Neural cell (in vitro differentiated cells): ENCODE measurements around the gene LMAN2. TPM values are rescaled to one million over a fixed set of nuclear protein-coding genes. Genes with fewer than 3 reads are reported as not detected.

Experiments
- H2AFZ ChIP-seq: fragments of 200-600, 300-800 bp; sonication (generic), shearing (Covaris generic); 2 replicates; pipeline ENCODE4 v1.6.0; 2014; ENCODE audit warnings: low read depth, mild to moderate bottlenecking, antibody characterized with exemption, low read length, moderate library complexity
- H3F3A ChIP-seq: fragments of 200-600 bp; shearing (Covaris generic); 2 replicates; pipeline ENCODE4 v1.6.1; 2016; ENCODE audit warnings: mild to moderate bottlenecking, moderate library complexity, mixed read lengths, antibody characterized with exemption, low read length; ENCODE audit not compliant: insufficient read depth, poor library complexity, severe bottlenecking
- H3K27ac ChIP-seq: fragments of 200-600, 300-800 bp; sonication (generic), shearing (Covaris generic); 2 replicates; pipeline ENCODE4 v1.5.1; 2014; ENCODE audit warnings: mild to moderate bottlenecking, low read length, moderate library complexity
- H3K27me3 ChIP-seq: fragments of 300-800, 200-600 bp; sonication (generic), shearing (Covaris generic); 2 replicates; pipeline ENCODE4 v1.6.0; 2014; ENCODE audit warnings: mild to moderate bottlenecking, low read depth, low read length, moderate library complexity; ENCODE audit not compliant: insufficient read depth
- H3K36me3 ChIP-seq: fragments of 300-800, 200-600 bp; sonication (generic), shearing (Covaris generic); 2 replicates; pipeline ENCODE4 v1.5.1; 2014; ENCODE audit warnings: mild to moderate bottlenecking, antibody characterized with exemption, low read length, moderate library complexity; ENCODE audit not compliant: insufficient read depth
- H3K4me2 ChIP-seq: fragments of 300-800, 200-600 bp; sonication (generic), shearing (Covaris generic); 2 replicates; pipeline ENCODE4 v1.6.0; 2014; ENCODE audit warnings: mild to moderate bottlenecking, low read length
- H3K4me3 ChIP-seq: fragments of 300-800, 200-600 bp; sonication (generic), shearing (Covaris generic); 2 replicates; pipeline ENCODE4 v1.5.1; 2014; ENCODE audit warnings: mild to moderate bottlenecking, low read length, moderate library complexity
- H3K79me2 ChIP-seq: fragments of 200-600 bp; shearing (Covaris generic); replicated peaks from 2 replicates; pipeline ENCODE4 v1.6.0; 2014; ENCODE audit warnings: mild to moderate bottlenecking, low read length, moderate library complexity; ENCODE audit not compliant: insufficient read depth
- H3K9ac ChIP-seq: fragments of 300-800, 200-600 bp; sonication (generic), shearing (Covaris generic); 2 replicates; pipeline ENCODE4 v1.6.1; 2016; ENCODE audit warnings: mild to moderate bottlenecking, low read length, mixed read lengths
- H3K9me2 ChIP-seq: fragments of 200-600 bp; shearing (Covaris generic); 2 replicates; pipeline ENCODE4 v1.6.1; 2016; ENCODE audit warnings: mild to moderate bottlenecking, low read length, mixed read lengths; ENCODE audit not compliant: insufficient read depth
- H3K9me3 ChIP-seq: fragments of 200-600, 300-800 bp; sonication (generic), shearing (Covaris generic); 2 replicates; pipeline ENCODE4 v1.6.1; 2016; ENCODE audit warnings: mild to moderate bottlenecking, mixed run types, low read length, moderate library complexity, mixed read lengths
- H4K20me1 ChIP-seq: fragments of 200-600 bp; shearing (Covaris generic); 2 replicates; pipeline ENCODE4 v1.6.1; 2016; ENCODE audit warnings: mild to moderate bottlenecking, mixed run types; ENCODE audit not compliant: insufficient read depth
- CTCF ChIP-seq: fragments of 450-650 bp; IDR thresholded peaks from 2 replicates; pipeline ENCODE4 v1.5.1; 2014; ENCODE audit warnings: antibody characterized with exemption, mild to moderate bottlenecking, moderate library complexity; ENCODE audit not compliant: poor library complexity, severe bottlenecking
- EP300 ChIP-seq: fragments of 450-650 bp; conservative IDR thresholded peaks from 2 replicates; pipeline ENCODE4 v1.6.1; 2014; ENCODE audit warnings: antibody characterized with exemption, mild to moderate bottlenecking, moderate library complexity; ENCODE audit not compliant: poor library complexity, severe bottlenecking
- EZH2 ChIP-seq: fragments of 200-600, 300-800 bp; shearing (Covaris generic), sonication (generic); IDR thresholded peaks from 2 replicates; pipeline ENCODE4 v1.6.1; 2014; ENCODE audit warnings: antibody characterized with exemption, low read length, borderline replicate concordance, mild to moderate bottlenecking; ENCODE audit not compliant: insufficient read depth, poor library complexity, severe bottlenecking
- MXI1 ChIP-seq: fragments of 450-650 bp; conservative IDR thresholded peaks from 2 replicates; pipeline ENCODE4 v1.6.1; 2014; ENCODE audit warnings: antibody characterized with exemption, mild to moderate bottlenecking; ENCODE audit not compliant: poor library complexity, severe bottlenecking
- POLR2AphosphoS5 ChIP-seq: IDR thresholded peaks from 2 replicates; pipeline ENCODE4 v1.6.1; 2012
- RAD21 ChIP-seq: fragments of 450-650 bp; conservative IDR thresholded peaks from 2 replicates; pipeline ENCODE4 v1.6.1; 2014; ENCODE audit warnings: antibody characterized with exemption, mild to moderate bottlenecking, moderate library complexity
- SMC3 ChIP-seq: fragments of 450-650 bp; conservative IDR thresholded peaks from 2 replicates; pipeline ENCODE4 v1.6.1; 2014; ENCODE audit warnings: antibody characterized with exemption, mild to moderate bottlenecking, moderate library complexity; ENCODE audit not compliant: poor library complexity
- TAF1 ChIP-seq: IDR thresholded peaks from 2 replicates; pipeline ENCODE4 v1.6.1; 2012; ENCODE audit warnings: low read depth
- polyA plus RNA-seq: library from polyadenylated mRNA; depleted of rRNA; stranded (reverse); fragments of >200 nt; gene quantifications from 2 replicates; pipeline ENCODE4 v1.2.3, GENCODE V29; 2014
- TF ChIP-seq, protein P1 (sequence below): IDR thresholded peaks from 2 replicates; pipeline ENCODE4 v1.6.1; 2012; ENCODE audit warnings: borderline replicate concordance

LMAN2 gene
- polyA plus RNA-seq, 1 donor from 2014 or later: 155 TPM

DNA sequence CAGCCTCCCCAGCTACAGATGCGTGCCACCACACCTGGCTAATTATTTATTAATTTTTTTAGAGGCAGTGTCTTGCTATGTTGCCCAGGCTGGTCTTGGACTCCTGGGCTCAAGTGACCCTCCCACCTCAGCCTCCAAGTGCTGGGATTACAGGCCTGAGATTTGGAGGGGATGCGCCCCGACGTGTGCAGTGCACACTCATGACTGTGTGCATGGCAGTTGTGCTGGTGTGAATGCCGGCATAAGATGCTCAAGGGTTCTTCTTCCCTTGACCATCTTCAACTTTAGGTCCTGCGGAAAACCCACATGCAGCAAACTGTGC is 29.3 kb upstream of the LMAN2 start:
- no peaks in the 10 kb centered on the region for H3K79me2 ChIP-seq
- H3K27ac ChIP-seq: peak overlapping the region; percentile 34
- H3K36me3 ChIP-seq: no peaks in the 10 kb centered on the region

GRCh38 chr5:177378884-177379883 is 27.7 kb upstream of the LMAN2 start:
- no peak overlapping the region for H3K27ac ChIP-seq
- no peaks in the 10 kb centered on the region for H3K9me2 ChIP-seq
- H4K20me1 ChIP-seq: no peaks in the 10 kb centered on the region
- H3K36me3 ChIP-seq: no peaks in the 10 kb centered on the region
- H3K9ac ChIP-seq: no peak overlapping the region
- H3K9me3 ChIP-seq: no peaks in the 10 kb centered on the region
- H3K79me2 ChIP-seq: no peaks in the 10 kb centered on the region
- H3F3A ChIP-seq: no peaks in the 10 kb centered on the region
- no peak overlapping the region for H2AFZ ChIP-seq
- no peak overlapping the region for H3K4me2 ChIP-seq
- no peaks in the 10 kb centered on the region for H3K27me3 ChIP-seq
- no peak overlapping the region for H3K4me3 ChIP-seq
- TF ChIP-seq POLR2AphosphoS5 (no peak), TAF1 (no peak), EZH2 (no peak), RAD21 (no peak), MXI1 (no peak), CTCF (no peak)
- TF ChIP-seq, protein P1, sequence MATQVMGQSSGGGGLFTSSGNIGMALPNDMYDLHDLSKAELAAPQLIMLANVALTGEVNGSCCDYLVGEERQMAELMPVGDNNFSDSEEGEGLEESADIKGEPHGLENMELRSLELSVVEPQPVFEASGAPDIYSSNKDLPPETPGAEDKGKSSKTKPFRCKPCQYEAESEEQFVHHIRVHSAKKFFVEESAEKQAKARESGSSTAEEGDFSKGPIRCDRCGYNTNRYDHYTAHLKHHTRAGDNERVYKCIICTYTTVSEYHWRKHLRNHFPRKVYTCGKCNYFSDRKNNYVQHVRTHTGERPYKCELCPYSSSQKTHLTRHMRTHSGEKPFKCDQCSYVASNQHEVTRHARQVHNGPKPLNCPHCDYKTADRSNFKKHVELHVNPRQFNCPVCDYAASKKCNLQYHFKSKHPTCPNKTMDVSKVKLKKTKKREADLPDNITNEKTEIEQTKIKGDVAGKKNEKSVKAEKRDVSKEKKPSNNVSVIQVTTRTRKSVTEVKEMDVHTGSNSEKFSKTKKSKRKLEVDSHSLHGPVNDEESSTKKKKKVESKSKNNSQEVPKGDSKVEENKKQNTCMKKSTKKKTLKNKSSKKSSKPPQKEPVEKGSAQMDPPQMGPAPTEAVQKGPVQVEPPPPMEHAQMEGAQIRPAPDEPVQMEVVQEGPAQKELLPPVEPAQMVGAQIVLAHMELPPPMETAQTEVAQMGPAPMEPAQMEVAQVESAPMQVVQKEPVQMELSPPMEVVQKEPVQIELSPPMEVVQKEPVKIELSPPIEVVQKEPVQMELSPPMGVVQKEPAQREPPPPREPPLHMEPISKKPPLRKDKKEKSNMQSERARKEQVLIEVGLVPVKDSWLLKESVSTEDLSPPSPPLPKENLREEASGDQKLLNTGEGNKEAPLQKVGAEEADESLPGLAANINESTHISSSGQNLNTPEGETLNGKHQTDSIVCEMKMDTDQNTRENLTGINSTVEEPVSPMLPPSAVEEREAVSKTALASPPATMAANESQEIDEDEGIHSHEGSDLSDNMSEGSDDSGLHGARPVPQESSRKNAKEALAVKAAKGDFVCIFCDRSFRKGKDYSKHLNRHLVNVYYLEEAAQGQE: no peak

More for the DNA sequence above, 29.3 kb upstream of the LMAN2 start:
- Histone ChIP-seq H3K4me3 (no peak overlapping the region), H3K27me3 (no peaks in the 10 kb centered on the region), H3K4me2 (no peak overlapping the region), H3K9ac (peak overlapping the region; percentile 22), H4K20me1 (no peaks in the 10 kb centered on the region), H3F3A (no peaks in the 10 kb centered on the region), H2AFZ (no peak overlapping the region), H3K9me2 (no peaks in the 10 kb centered on the region), H3K9me3 (no peaks in the 10 kb centered on the region)
- TF ChIP-seq CTCF (no peak), RAD21 (no peak), MXI1 (no peak), POLR2AphosphoS5 (no peak), EP300 (no peak), EZH2 (no peak), SMC3 (no peak), TAF1 (no peak)
- TF ChIP-seq, protein P1: no peak
